ENCODE results near the gene CRACR2A.

DNA sequence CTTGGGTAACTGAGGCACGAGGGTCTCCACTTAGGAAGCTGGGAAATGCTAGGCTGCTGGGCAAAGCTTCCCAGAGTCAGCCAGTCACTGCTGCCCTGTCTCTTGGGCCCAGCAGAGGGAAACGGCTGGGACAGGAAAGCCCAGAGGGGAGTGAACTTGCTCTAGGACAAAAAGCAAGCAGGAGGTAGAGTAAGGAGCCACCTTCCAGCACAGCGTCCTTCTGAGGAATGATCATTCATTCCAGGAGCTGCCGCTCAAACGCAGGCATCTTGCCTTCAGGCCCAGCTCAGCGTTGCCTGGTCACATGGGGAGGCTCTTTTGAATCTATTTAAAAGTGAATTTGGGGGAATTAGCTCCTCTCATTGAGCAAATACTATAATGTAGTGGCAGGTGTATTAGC lies 118.6 kb downstream of the CRACR2A start:
- TF ChIP-seq, protein P1, sequence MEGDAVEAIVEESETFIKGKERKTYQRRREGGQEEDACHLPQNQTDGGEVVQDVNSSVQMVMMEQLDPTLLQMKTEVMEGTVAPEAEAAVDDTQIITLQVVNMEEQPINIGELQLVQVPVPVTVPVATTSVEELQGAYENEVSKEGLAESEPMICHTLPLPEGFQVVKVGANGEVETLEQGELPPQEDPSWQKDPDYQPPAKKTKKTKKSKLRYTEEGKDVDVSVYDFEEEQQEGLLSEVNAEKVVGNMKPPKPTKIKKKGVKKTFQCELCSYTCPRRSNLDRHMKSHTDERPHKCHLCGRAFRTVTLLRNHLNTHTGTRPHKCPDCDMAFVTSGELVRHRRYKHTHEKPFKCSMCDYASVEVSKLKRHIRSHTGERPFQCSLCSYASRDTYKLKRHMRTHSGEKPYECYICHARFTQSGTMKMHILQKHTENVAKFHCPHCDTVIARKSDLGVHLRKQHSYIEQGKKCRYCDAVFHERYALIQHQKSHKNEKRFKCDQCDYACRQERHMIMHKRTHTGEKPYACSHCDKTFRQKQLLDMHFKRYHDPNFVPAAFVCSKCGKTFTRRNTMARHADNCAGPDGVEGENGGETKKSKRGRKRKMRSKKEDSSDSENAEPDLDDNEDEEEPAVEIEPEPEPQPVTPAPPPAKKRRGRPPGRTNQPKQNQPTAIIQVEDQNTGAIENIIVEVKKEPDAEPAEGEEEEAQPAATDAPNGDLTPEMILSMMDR (IDR thresholded peaks at IDR 0.05): no peak
- no peak for TF ChIP-seq POLR2A (IDR thresholded peaks at IDR 0.05)
